NCI-H2227 (cell line): ENCODE data around the gene CACNG5.

Source experiments
- DNase-seq: peaks from one replicate; lab custom pipeline; 2025; ENCODE audit not compliant: unreplicated experiment; lab: John Stamatoyannopoulos, UW

Gene CACNG5

GRCh38 chr17:66834919-66835454, at the start of gene CACNG5:
TSS of gene CACNG5 (plus strand) at chr17:66835117. CDS start at chr17:66877333, 42,216 bp downstream.
- DNase-seq = peak; percentile 73

GRCh38 chr17:66786107-66786506, 48.8 kb upstream of the CACNG5 start:
- DNase-seq = no peak

- DNase-seq = no peak
Measured at GRCh38 chr17:66787914-66788313, 47.0 kb upstream of the CACNG5 start.

GRCh38 chr17:66789093-66789492, 45.8 kb upstream of the CACNG5 start:
- no peak for DNase-seq

- no peak for DNase-seq
Measured at GRCh38 chr17:66789961-66790437, 44.9 kb upstream of the CACNG5 start.

GRCh38 chr17:66790501-66791061, 44.3 kb upstream of the CACNG5 start:
- no peak for DNase-seq

- DNase-seq = no peak
Measured at GRCh38 chr17:66791347-66791746, 43.6 kb upstream of the CACNG5 start.

- no peak for DNase-seq
Measured at GRCh38 chr17:66793814-66794213, 41.1 kb upstream of the CACNG5 start.

GRCh38 chr17:66795486-66795885, 39.4 kb upstream of the CACNG5 start:
- no peak for DNase-seq

GRCh38 chr17:66799849-66800537, 34.9 kb upstream of the CACNG5 start:
- no peak for DNase-seq

- DNase-seq = no peak
Measured at GRCh38 chr17:66803474-66803951, 31.4 kb upstream of the CACNG5 start.

GRCh38 chr17:66805567-66805966, 29.4 kb upstream of the CACNG5 start:
- no peak for DNase-seq

GRCh38 chr17:66807182-66807581, 27.7 kb upstream of the CACNG5 start:
- DNase-seq = no peak

GRCh38 chr17:66809408-66809807, 25.5 kb upstream of the CACNG5 start:
- no peak for DNase-seq

GRCh38 chr17:66810951-66811682, 23.8 kb upstream of the CACNG5 start:
- DNase-seq = no peak

- no peak for DNase-seq
Measured at GRCh38 chr17:66811683-66812054, 23.2 kb upstream of the CACNG5 start.

- DNase-seq = no peak
Measured at GRCh38 chr17:66812571-66812970, 22.3 kb upstream of the CACNG5 start.

- DNase-seq = peak; percentile 59
Measured at GRCh38 chr17:66813296-66813695, 21.6 kb upstream of the CACNG5 start.

- DNase-seq = no peak
Measured at GRCh38 chr17:66814026-66814425, 20.9 kb upstream of the CACNG5 start.

- DNase-seq = no peak
Measured at GRCh38 chr17:66814570-66814969, 20.3 kb upstream of the CACNG5 start.

GRCh38 chr17:66817750-66818149, 17.2 kb upstream of the CACNG5 start:
- no peak for DNase-seq

- no peak for DNase-seq
Measured at GRCh38 chr17:66819466-66819865, 15.5 kb upstream of the CACNG5 start.
